ENCODE results near the gene ANXA3.

The ANXA3 gene

GRCh38 chr4:78612398-78613178 is 61.0 kb downstream of the ANXA3 start:
- Histone ChIP-seq H3K27ac (peak overlapping the region; percentile 55; the same call in 1 of the 2 replicates), H3K9ac (no peak overlapping the region), H3K4me3 (IDR thresholded peaks at IDR 0.05; ENCODE audit: insufficient read depth, low read depth, low read length) (no peak overlapping the region), H3K36me3 (ENCODE audit: insufficient read depth) (no peaks in the 10 kb centered on the region), H4K20me1 (ENCODE audit: insufficient read depth) (no peaks in the 10 kb centered on the region), H3K27me3 (ENCODE audit: insufficient read depth, low read depth) (no peaks in the 10 kb centered on the region), H3K4me1 (ENCODE audit: low read depth, poor library complexity, severe bottlenecking) (peaks cover 64% of the 10 kb centered on the region), H3K4me2 (peak overlapping the region; percentile 89; the same call in 1 of the 2 replicates), H2AFZ (ENCODE audit: low read depth) (no peak overlapping the region), H3K79me2 (ENCODE audit: insufficient read depth, low read depth) (no peaks in the 10 kb centered on the region)
- TF ChIP-seq CTCF (conservative IDR thresholded peaks at IDR 0.05; ENCODE audit: low read depth, low read length) = peak; percentile 85

GRCh38 chr4:78613522-78614321 is 62.2 kb downstream of the ANXA3 start:
- TF ChIP-seq CTCF (conservative IDR thresholded peaks at IDR 0.05; ENCODE audit: low read depth, low read length) = no peak
- no peaks in the 10 kb centered on the region for H3K36me3 ChIP-seq (ENCODE audit: insufficient read depth)
- H3K9ac ChIP-seq = peak overlapping the region; percentile 22; the same call in 1 of the 2 replicates
- H3K27me3 ChIP-seq (ENCODE audit: insufficient read depth, low read depth) = no peaks in the 10 kb centered on the region
- peaks cover 64% of the 10 kb centered on the region for H3K4me1 ChIP-seq (ENCODE audit: low read depth, poor library complexity, severe bottlenecking)
- no peaks in the 10 kb centered on the region for H4K20me1 ChIP-seq (ENCODE audit: insufficient read depth)
- H3K27ac ChIP-seq = peak overlapping the region; percentile 55
- peak overlapping the region; percentile 69 for H2AFZ ChIP-seq (ENCODE audit: low read depth)
- H3K4me2 ChIP-seq = peak overlapping the region; percentile 89
- H3K79me2 ChIP-seq (ENCODE audit: insufficient read depth, low read depth) = no peaks in the 10 kb centered on the region
- H3K4me3 ChIP-seq (IDR thresholded peaks at IDR 0.05; ENCODE audit: insufficient read depth, low read depth, low read length) = no peak overlapping the region

- no peak overlapping the region for H3K9ac ChIP-seq
- no peak overlapping the region for H3K27ac ChIP-seq
- H2AFZ ChIP-seq (ENCODE audit: low read depth) = no peak overlapping the region
- H3K4me1 ChIP-seq (ENCODE audit: low read depth, poor library complexity, severe bottlenecking) = peaks cover 46% of the 10 kb centered on the region
- H3K36me3 ChIP-seq (ENCODE audit: insufficient read depth) = no peaks in the 10 kb centered on the region
- TF ChIP-seq CTCF (conservative IDR thresholded peaks at IDR 0.05; ENCODE audit: low read depth, low read length) = no peak
- no peak overlapping the region for H3K4me2 ChIP-seq
- no peaks in the 10 kb centered on the region for H3K79me2 ChIP-seq (ENCODE audit: insufficient read depth, low read depth)
- H3K4me3 ChIP-seq (IDR thresholded peaks at IDR 0.05; ENCODE audit: insufficient read depth, low read depth, low read length) = no peak overlapping the region
- H4K20me1 ChIP-seq (ENCODE audit: insufficient read depth) = no peaks in the 10 kb centered on the region
- H3K27me3 ChIP-seq (ENCODE audit: insufficient read depth, low read depth) = no peaks in the 10 kb centered on the region
Measured at GRCh38 chr4:78616046-78616498, 64.5 kb downstream of the ANXA3 start.

- Histone ChIP-seq H4K20me1 (ENCODE audit: insufficient read depth) (no peaks in the 10 kb centered on the region), H3K4me3 (IDR thresholded peaks at IDR 0.05; ENCODE audit: insufficient read depth, low read depth, low read length) (no peak overlapping the region)
- no peak for TF ChIP-seq CTCF (conservative IDR thresholded peaks at IDR 0.05; ENCODE audit: low read depth, low read length)
Measured at GRCh38 chr4:78618436-78618835, 66.9 kb downstream of the ANXA3 start.

More at GRCh38 chr4:78618436-78618835, 66.9 kb downstream of the ANXA3 start:
- Histone ChIP-seq H3K4me1 (ENCODE audit: low read depth, poor library complexity, severe bottlenecking) (peaks cover 23% of the 10 kb centered on the region), H3K79me2 (ENCODE audit: insufficient read depth, low read depth) (no peaks in the 10 kb centered on the region), H2AFZ (ENCODE audit: low read depth) (no peak overlapping the region), H3K36me3 (ENCODE audit: insufficient read depth) (no peaks in the 10 kb centered on the region), H3K4me2 (no peak overlapping the region), H3K27me3 (ENCODE audit: insufficient read depth, low read depth) (no peaks in the 10 kb centered on the region), H3K9ac (no peak overlapping the region), H3K27ac (no peak overlapping the region)
